Measurements from ENCODE around the gene PDE6B.
"Not testable (repeated sequence)": the region's sequence is repeated elsewhere in the genome, so short reads cannot be mapped to it uniquely, and the experiment has no call there.

PDE6B gene

GRCh38 chr4:624705-625590 is at the start of gene PDE6B:
PDE6B (plus strand) TSS chr4:625573; CDS start chr4:625627, 54 bp downstream.
- in situ Hi-C loops (cut with MboI; ENCODE audit: low pct_unique_long_range_greater_than_20kb, low sequenced_read_pairs), result no loop called here
- DNase-seq, result no peak

GRCh38 chr4:576245-576821 is 49.0 kb upstream of the PDE6B start, which contains the start of gene TMEM271:
TMEM271 (minus strand) TSS chr4:576295; CDS start chr4:576062, 233 bp downstream.
- in situ Hi-C loops (cut with MboI; ENCODE audit: low pct_unique_long_range_greater_than_20kb, low sequenced_read_pairs), result no loop called here
- DNase-seq, result peak; percentile 28

- peak; percentile 57 for DNase-seq
- in situ Hi-C loops (cut with MboI; ENCODE audit: low pct_unique_long_range_greater_than_20kb, low sequenced_read_pairs), result no loop called here
Observed at GRCh38 chr4:576991-577498, 48.3 kb upstream of the PDE6B start.

GRCh38 chr4:577499-578450 is 47.6 kb upstream of the PDE6B start:
- peak; percentile 69 for DNase-seq
- in situ Hi-C loops (cut with MboI; ENCODE audit: low pct_unique_long_range_greater_than_20kb, low sequenced_read_pairs), result no loop called here

GRCh38 chr4:578451-579443 is 46.6 kb upstream of the PDE6B start:
- in situ Hi-C loops (cut with MboI; ENCODE audit: low pct_unique_long_range_greater_than_20kb, low sequenced_read_pairs), result no loop called here
- DNase-seq, result no peak

- DNase-seq, result peak; percentile 10
- in situ Hi-C loops (cut with MboI; ENCODE audit: low pct_unique_long_range_greater_than_20kb, low sequenced_read_pairs), result no loop called here
Observed at GRCh38 chr4:579543-580175, 45.7 kb upstream of the PDE6B start.

- in situ Hi-C loops (cut with MboI; ENCODE audit: low pct_unique_long_range_greater_than_20kb, low sequenced_read_pairs), result no loop called here
- no peak for DNase-seq
Observed at GRCh38 chr4:581181-581580, 44.2 kb upstream of the PDE6B start.

- no peak for DNase-seq
- in situ Hi-C loops (cut with MboI; ENCODE audit: low pct_unique_long_range_greater_than_20kb, low sequenced_read_pairs), result no loop called here
Observed at GRCh38 chr4:581753-582361, 43.5 kb upstream of the PDE6B start.

GRCh38 chr4:583820-584219 is 41.6 kb upstream of the PDE6B start:
- no peak for DNase-seq
- in situ Hi-C loops (cut with MboI; ENCODE audit: low pct_unique_long_range_greater_than_20kb, low sequenced_read_pairs), result no loop called here

GRCh38 chr4:587671-588350 is 37.6 kb upstream of the PDE6B start:
- in situ Hi-C loops (cut with MboI; ENCODE audit: low pct_unique_long_range_greater_than_20kb, low sequenced_read_pairs), result no loop called here
- no peak for DNase-seq

- no peak for DNase-seq
- in situ Hi-C loops (cut with MboI; ENCODE audit: low pct_unique_long_range_greater_than_20kb, low sequenced_read_pairs), result no loop called here
Observed at GRCh38 chr4:588351-588849, 37.0 kb upstream of the PDE6B start.

- DNase-seq, result no peak
- in situ Hi-C loops (cut with MboI; ENCODE audit: low pct_unique_long_range_greater_than_20kb, low sequenced_read_pairs), result no loop called here
Observed at GRCh38 chr4:589219-589963, 36.0 kb upstream of the PDE6B start.

- no peak for DNase-seq
- in situ Hi-C loops (cut with MboI; ENCODE audit: low pct_unique_long_range_greater_than_20kb, low sequenced_read_pairs), result no loop called here
Observed at GRCh38 chr4:590313-590841, 35.0 kb upstream of the PDE6B start.

- DNase-seq, result not testable (repeated sequence)
Observed at GRCh38 chr4:592178-592577, 33.2 kb upstream of the PDE6B start.

GRCh38 chr4:592825-593520 is 32.4 kb upstream of the PDE6B start:
- no peak for DNase-seq
- in situ Hi-C loops (cut with MboI; ENCODE audit: low pct_unique_long_range_greater_than_20kb, low sequenced_read_pairs), result no loop called here

More at GRCh38 chr4:592178-592577, 33.2 kb upstream of the PDE6B start:
- in situ Hi-C loops (cut with MboI; ENCODE audit: low pct_unique_long_range_greater_than_20kb, low sequenced_read_pairs), result not testable (repeated sequence)
